ENCODE data around the gene TBK1.

The TBK1 gene

DNA sequence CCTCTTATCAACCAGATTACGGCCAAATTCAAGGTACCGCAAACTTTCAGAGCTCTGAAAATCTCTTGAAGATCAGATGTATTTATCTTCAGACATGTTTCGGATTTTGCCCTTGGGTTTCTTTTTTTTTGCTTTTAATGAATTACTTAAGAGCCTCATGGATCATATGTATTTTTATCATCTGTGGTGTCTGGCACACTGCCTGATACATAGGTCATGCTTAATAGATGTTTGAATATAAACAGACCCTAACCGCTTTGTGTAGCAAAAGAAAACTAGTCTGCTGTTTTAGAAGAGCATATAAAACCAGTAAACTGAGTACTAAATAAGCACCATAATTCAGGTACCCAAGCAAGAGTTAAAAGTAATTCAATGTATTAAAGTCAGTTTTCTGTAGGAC lies 20.1 kb upstream of the TBK1 start:
- H3K4me3 ChIP-seq: no peak overlapping the region
- TF ChIP-seq CTCF (IDR thresholded peaks at IDR 0.05): no peak
- no peak for DNase-seq (ENCODE audit: low spot score)
- H3K27ac ChIP-seq: no peak overlapping the region

DNA sequence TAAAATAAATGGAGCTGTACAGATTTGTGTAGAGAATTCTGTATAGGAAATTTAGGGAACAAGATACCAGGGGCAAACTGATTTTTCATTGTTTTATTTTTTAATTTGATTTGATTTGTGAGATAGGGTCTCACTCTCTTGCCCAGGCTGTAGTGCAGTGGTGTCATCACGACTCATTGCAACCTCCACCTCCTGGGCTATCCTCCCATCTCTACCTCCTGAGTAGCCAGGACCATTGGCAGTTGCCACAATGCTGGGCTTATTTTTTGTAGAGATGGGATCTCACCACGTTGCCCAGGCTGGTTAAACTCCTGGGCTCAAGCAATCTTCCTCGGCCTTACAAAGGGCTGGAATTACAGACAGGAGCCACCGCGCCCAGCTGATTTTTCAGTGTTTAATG lies 18.0 kb upstream of the TBK1 start:
- TF ChIP-seq CTCF (IDR thresholded peaks at IDR 0.05): no peak
- Histone ChIP-seq H3K4me3 (no peak overlapping the region), H3K27ac (no peak overlapping the region)
- no peak for DNase-seq (ENCODE audit: low spot score)

DNA sequence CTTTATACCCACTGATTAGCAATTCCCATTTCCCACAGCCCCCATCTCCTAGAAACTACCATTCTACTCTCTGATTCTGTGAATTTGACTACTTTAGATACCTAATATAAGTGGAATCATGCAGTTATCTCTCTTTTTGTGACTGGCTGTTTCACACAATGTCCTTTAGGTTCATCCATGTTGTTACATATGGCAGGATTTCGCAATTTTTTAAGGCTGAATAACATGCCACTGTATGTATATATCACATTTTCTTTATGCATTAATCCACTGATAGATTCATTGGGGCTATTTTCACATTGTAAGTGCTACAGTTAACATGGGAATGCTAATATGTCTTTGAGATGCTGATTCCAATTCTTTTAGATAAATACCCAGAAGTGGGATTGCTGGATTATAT lies 11.8 kb upstream of the TBK1 start:
- Histone ChIP-seq H3K27ac (no peak overlapping the region), H3K4me3 (no peak overlapping the region)
- TF ChIP-seq CTCF (IDR thresholded peaks at IDR 0.05): no peak
- no peak for DNase-seq (ENCODE audit: low spot score)

- no peak overlapping the region for H3K27ac ChIP-seq
- no peak for DNase-seq (ENCODE audit: low spot score)
- no peak overlapping the region for H3K4me3 ChIP-seq
- no peak for TF ChIP-seq CTCF (IDR thresholded peaks at IDR 0.05)
Measured at GRCh38 chr12:64445490-64445889, 6.4 kb upstream of the TBK1 start.

DNA sequence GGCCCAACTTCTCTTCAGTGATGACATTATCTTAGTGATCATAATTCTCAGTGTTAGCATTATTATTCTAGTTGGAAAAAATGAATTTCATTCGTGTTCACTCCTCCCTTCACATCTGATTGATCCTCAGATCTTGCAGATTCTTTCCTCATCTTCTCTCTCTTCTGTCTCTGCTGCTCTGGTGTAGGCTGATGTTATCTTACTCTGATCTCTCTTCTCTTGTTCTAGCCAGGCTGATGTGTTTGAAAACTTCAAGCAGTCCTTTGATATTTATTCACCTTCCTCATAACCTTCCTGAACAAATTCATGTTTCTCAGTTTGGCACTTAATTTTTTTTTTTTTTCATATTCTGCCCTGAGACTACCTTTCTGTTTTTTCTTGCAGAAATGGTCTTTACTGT lies 5.6 kb upstream of the TBK1 start:
- TF ChIP-seq CTCF (IDR thresholded peaks at IDR 0.05): no peak
- H3K27ac ChIP-seq: no peak overlapping the region
- no peak for DNase-seq (ENCODE audit: low spot score)
- no peak overlapping the region for H3K4me3 ChIP-seq

DNA sequence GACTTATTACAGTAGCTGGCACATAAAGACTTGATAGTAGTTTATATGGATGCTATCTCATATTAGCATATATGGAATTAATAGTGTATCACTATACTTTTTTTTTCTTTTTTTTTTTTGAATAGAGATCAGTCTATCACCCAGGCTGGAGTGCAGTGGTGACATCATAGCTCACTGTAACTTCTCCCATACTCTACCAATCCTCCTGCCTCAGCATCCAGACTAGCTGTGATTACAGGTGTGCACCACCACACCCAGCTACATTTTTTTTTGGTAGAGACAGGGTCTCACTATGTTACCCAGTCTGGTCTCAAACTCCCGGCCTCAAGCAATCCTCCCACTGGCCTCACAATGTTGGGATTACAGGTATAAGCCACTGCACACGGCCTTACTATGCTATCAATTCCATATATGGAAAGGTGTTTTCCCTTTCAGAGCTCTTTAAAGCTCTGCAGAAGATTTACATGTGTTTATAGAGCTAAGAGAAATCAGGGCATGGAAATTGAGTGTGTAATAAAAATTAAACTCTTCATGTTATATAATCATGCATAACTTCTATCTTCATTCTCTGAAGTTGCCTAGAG lies 1.8 kb upstream of the TBK1 start:
- no peak overlapping the region for H3K27ac ChIP-seq
- TF ChIP-seq CTCF (IDR thresholded peaks at IDR 0.05): no peak
- no peak for DNase-seq (ENCODE audit: low spot score)
- H3K4me3 ChIP-seq: no peak overlapping the region

- Histone ChIP-seq H3K4me3 (peak overlapping the region; percentile 93), H3K27ac (peak overlapping the region; percentile 95 to 99)
- TF ChIP-seq CTCF (IDR thresholded peaks at IDR 0.05): no peak
- DNase-seq (ENCODE audit: low spot score): no peak
Measured at GRCh38 chr12:64450711-64451486, 1.0 kb upstream of the TBK1 start.
